Activated naive CD8-positive, alpha-beta T cell treated with anti-CD3 and anti-CD28 coated beads for 36 hours (primary cell): Measurements from ENCODE around the gene PEX14. TPM values are rescaled to one million over a fixed set of nuclear protein-coding genes. Genes with fewer than 3 reads are reported as not detected.

Source experiments
- DNase-seq: peaks from one replicate; pipeline ENCODE4 v3.0.0; 2021
- H3K27ac Mint-ChIP-seq: one replicate; pipeline ENCODE4 v1.8.0; 2022; ENCODE audit warnings: mild to moderate bottlenecking, moderate library complexity, mixed read lengths
- H3K27me3 Mint-ChIP-seq: one replicate; pipeline ENCODE4 v1.8.0; 2022; ENCODE audit warnings: mild to moderate bottlenecking, mixed read lengths
- H3K36me3 Mint-ChIP-seq: one replicate; pipeline ENCODE4 v1.8.0; 2021; ENCODE audit warnings: mild to moderate bottlenecking, mixed read lengths
- H3K4me1 Mint-ChIP-seq: one replicate; pipeline ENCODE4 v1.8.0; 2021; ENCODE audit warnings: mixed read lengths
- H3K4me3 Mint-ChIP-seq: one replicate; pipeline ENCODE4 v1.8.0; 2022; ENCODE audit warnings: mild to moderate bottlenecking, moderate library complexity, mixed read lengths
- H3K9me3 Mint-ChIP-seq: one replicate; pipeline ENCODE4 v1.8.0; 2022; ENCODE audit warnings: mixed read lengths
- total RNA-seq, 2 experiments: library from RNA; stranded (reverse); gene quantifications; one replicate each; pipeline ENCODE4 v1.2.3, GENCODE V29; 2021

Gene PEX14
- total RNA-seq, 2 experiments from 2014 or later: 19.1 to 19.6 TPM

- Mint-ChIP-seq H3K27me3 (peaks cover 3% of the 10 kb centered on the region), H3K4me3 (no peak overlapping the region), H3K4me1 (peaks cover 1% of the 10 kb centered on the region), H3K27ac (no peak overlapping the region), H3K36me3 (no peaks in the 10 kb centered on the region), H3K9me3 (no peaks in the 10 kb centered on the region)
- DNase-seq: no peak
Observed at GRCh38 chr1:10635085-10635896, 160.5 kb downstream of the PEX14 start.

DNA sequence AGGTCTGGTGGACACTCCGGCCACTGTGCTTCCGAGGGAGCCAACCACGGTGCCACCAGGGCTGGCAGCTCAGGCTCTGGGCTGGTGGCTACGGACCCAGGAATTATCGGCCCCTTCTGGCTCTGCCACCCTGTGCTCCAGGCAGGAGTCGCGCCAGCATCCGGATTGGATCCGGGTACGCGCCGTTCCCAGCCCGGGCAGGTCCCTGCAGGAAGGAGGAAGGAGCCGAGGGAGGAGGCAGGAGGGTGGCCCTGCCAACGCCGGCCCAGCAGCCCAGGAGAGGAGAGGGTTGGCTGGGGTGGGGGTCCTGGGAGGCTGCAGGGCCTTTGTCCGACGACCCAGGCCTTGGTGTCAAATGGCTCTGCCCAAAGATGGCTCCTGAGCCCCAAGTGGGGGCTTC is 161.2 kb downstream of the PEX14 start:
- Mint-ChIP-seq H3K4me1 (peaks cover 1% of the 10 kb centered on the region), H3K27ac (no peak overlapping the region), H3K36me3 (no peaks in the 10 kb centered on the region), H3K4me3 (no peak overlapping the region), H3K9me3 (no peaks in the 10 kb centered on the region), H3K27me3 (peaks cover 3% of the 10 kb centered on the region)
- DNase-seq: no peak

DNA sequence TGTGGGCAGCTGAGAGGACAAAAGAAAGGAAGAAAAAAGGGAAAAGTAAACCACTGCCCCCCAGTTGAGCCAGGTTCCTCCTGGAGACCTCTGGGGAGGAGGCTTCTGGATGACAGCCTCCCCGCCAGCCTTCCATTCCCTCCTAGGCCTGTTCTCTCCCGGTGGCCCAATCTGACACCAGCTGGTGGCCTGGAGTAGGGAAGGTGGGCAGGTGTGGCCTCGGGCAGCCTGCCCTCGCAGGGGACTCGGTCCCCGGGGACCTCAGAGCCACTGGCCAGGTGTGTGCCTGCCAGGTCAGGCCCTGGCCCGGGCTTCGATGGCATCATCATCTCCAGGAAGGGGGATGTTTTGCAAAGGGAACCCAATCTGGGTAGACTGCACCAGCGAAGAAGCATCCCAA is 162.7 kb downstream of the PEX14 start:
- no peak overlapping the region for H3K4me3 Mint-ChIP-seq
- H3K27me3 Mint-ChIP-seq: peaks cover 3% of the 10 kb centered on the region
- no peak overlapping the region for H3K27ac Mint-ChIP-seq
- H3K9me3 Mint-ChIP-seq: no peaks in the 10 kb centered on the region
- H3K4me1 Mint-ChIP-seq: peaks cover 1% of the 10 kb centered on the region
- DNase-seq: no peak
- H3K36me3 Mint-ChIP-seq: no peaks in the 10 kb centered on the region

GRCh38 chr1:10637834-10638558 is 163.2 kb downstream of the PEX14 start:
- Mint-ChIP-seq H3K27ac (no peak overlapping the region), H3K4me3 (no peak overlapping the region), H3K9me3 (no peaks in the 10 kb centered on the region), H3K27me3 (peaks cover 3% of the 10 kb centered on the region), H3K36me3 (no peaks in the 10 kb centered on the region), H3K4me1 (peaks cover 1% of the 10 kb centered on the region)
- no peak for DNase-seq

DNA sequence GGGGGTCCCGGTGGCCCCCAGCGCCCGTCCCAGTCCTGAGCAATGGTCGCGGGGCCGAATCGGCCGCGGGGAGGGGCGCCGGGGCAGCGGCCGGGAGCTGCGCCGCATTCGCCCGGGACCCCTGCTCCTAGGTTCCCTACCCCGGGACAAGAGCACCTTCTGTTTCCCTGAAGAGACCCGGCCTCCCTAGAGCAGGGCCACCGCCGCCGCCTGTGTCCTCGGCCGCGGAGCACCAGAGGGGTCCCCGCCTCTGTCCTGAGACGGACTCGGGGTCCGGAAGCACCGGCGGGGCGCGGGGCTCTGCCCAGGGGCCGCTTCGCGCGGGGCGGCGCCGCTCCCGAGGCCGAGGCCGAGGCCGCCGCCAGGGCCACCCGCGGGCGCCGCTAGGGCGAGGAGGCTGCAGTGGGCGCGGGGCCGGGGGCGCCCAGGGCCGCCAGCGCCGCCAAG is 163.8 kb downstream of the PEX14 start:
- Mint-ChIP-seq H3K27ac (no peak overlapping the region), H3K4me3 (no peak overlapping the region), H3K9me3 (no peaks in the 10 kb centered on the region), H3K4me1 (peaks cover 1% of the 10 kb centered on the region), H3K27me3 (peaks cover 3% of the 10 kb centered on the region), H3K36me3 (no peaks in the 10 kb centered on the region)
- DNase-seq: no peak

DNA sequence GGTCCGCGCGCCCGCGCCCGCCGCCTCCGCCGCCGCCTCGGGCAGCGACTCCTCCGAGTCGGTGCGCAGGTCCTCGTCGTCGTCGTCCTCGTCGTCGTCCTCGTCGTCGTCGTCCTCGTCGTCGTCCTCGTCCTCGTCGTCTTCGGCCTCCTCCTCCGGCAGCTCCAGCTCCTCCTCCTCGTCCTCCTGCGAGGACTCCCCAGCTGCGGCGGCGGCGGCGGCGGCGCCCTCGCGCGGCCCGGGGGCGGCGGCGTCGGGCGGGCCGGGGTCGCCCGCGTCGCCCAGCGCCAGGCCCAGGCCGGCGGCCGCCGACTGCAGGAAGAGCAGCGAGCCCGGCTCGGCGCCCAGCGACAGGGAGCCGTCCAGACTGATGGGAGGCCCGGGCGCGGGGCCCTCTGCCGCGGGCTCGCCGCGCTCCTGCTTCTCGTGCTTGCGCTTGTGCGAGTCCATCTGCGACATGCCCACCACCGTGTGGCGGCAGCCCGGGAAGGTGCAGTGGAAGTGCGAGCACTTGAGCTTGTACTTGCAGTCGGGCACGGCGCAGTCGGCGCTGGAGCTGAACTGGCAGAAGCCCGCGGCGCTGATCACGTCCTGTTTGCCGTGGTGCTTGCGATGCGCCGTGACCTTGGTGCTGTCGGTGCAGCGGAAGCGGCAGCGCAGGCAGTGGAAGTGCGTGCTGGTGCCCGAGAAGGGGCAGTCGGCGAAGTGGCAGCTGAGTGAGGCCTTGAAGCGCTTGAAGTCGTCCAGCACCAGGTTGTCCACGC is 164.4 kb downstream of the PEX14 start:
- Mint-ChIP-seq H3K9me3 (no peaks in the 10 kb centered on the region), H3K4me1 (peaks cover 1% of the 10 kb centered on the region), H3K36me3 (no peaks in the 10 kb centered on the region)

DNA sequence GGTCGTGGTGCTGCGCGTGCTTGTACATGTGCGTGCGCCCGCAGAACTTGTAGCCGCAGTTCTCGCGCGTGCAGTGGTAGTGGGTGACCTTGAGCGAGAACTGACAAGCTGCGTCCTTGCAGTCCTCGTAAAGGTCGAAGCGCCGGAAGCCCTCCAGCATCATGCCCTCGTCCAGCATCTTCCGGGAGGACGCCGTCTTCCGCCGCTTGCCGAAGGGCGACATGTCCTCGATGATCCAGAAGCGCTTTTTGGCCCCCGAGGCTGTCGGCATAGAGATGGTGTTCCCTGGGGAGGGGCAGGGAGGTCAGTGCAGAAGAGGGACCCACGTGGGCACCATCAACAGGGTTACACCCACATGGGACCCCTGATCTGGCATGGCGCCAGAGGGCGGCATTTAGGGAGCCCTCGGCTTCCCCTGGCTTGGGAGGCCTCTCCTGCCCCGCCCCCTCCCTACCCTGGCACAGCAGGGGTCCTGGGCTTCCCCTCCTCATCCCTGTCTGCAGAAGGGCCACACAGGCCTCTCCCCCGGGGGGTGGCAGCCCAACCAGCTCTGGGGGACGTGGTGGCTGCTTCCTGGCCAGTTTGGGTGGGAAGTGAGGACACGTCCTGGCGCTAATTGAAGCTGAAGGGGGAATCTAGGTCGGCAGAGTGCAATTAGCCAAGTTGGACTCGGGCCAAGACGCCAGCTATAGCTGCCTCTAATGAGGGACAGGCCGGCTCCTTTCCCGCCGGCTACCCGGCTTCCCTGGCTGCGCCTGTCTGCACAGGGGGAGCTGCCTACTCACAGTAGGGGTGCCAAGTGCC is 165.2 kb downstream of the PEX14 start:
- Mint-ChIP-seq H3K9me3 (no peaks in the 10 kb centered on the region), H3K27ac (no peak overlapping the region), H3K4me3 (no peak overlapping the region), H3K4me1 (peaks cover 1% of the 10 kb centered on the region), H3K27me3 (peaks cover 3% of the 10 kb centered on the region), H3K36me3 (no peaks in the 10 kb centered on the region)
- no peak for DNase-seq

More for the DNA sequence above, 164.4 kb downstream of the PEX14 start:
- Mint-ChIP-seq H3K27me3 (peaks cover 3% of the 10 kb centered on the region), H3K4me3 (no peak overlapping the region), H3K27ac (no peak overlapping the region)
- no peak for DNase-seq

DNA sequence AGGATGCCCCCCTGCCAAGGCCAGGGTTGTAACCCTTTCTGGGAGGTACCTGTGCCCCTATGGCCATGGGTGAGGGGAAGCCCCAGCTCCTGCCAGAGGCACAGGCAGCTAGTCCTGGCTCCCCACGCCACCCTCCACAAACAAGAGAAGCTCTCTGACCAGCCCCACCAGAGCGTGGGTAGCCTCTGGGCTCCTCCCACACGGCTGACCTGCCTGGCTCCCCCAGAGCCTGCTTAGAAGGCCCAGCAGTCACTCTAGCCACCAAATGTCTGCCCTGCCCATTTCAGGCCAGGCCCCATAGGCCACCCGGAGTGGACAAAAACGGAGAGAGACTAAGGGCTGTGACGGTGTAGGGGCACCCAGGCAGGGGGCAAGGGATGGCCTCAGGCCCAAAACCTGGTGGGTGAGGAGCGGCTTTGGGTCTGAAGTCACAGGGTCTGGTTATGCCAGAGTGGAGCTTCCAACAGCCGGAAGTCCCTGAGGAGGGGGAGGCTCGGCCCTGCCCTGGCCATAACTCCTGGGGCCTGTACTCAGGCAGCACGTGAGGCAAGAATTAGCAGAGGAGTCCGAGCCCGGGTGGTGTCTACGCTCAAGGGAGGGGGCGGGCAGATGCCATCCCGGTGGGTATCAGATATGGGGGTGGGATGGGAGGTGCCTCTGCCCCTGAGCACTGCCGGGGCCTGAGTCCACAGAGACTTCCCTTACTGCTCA is 166.2 kb downstream of the PEX14 start:
- Mint-ChIP-seq H3K36me3 (no peaks in the 10 kb centered on the region), H3K9me3 (no peaks in the 10 kb centered on the region), H3K4me1 (peaks cover 1% of the 10 kb centered on the region), H3K27ac (peak overlapping the region; percentile 11), H3K4me3 (no peak overlapping the region), H3K27me3 (peaks cover 3% of the 10 kb centered on the region)
- no peak for DNase-seq

- Mint-ChIP-seq H3K4me1 (peaks cover 1% of the 10 kb centered on the region), H3K27ac (no peak overlapping the region), H3K4me3 (no peak overlapping the region), H3K9me3 (no peaks in the 10 kb centered on the region), H3K27me3 (peaks cover 3% of the 10 kb centered on the region), H3K36me3 (no peaks in the 10 kb centered on the region)
- no peak for DNase-seq
Observed at GRCh38 chr1:10641976-10642375, 167.2 kb downstream of the PEX14 start.

GRCh38 chr1:10642403-10643080 is 167.8 kb downstream of the PEX14 start:
- H3K4me3 Mint-ChIP-seq: no peak overlapping the region
- H3K36me3 Mint-ChIP-seq: no peaks in the 10 kb centered on the region
- no peak overlapping the region for H3K27ac Mint-ChIP-seq
- H3K27me3 Mint-ChIP-seq: no peaks in the 10 kb centered on the region
- H3K9me3 Mint-ChIP-seq: no peaks in the 10 kb centered on the region
- H3K4me1 Mint-ChIP-seq: no peaks in the 10 kb centered on the region
- no peak for DNase-seq

- Mint-ChIP-seq H3K4me3 (no peak overlapping the region), H3K4me1 (no peaks in the 10 kb centered on the region), H3K27me3 (no peaks in the 10 kb centered on the region), H3K36me3 (no peaks in the 10 kb centered on the region), H3K27ac (no peak overlapping the region), H3K9me3 (no peaks in the 10 kb centered on the region)
- DNase-seq: no peak
Observed at GRCh38 chr1:10643607-10644306, 169.0 kb downstream of the PEX14 start.

- H3K27ac Mint-ChIP-seq: no peak overlapping the region
- H3K9me3 Mint-ChIP-seq: no peaks in the 10 kb centered on the region
- no peak for DNase-seq
- H3K4me3 Mint-ChIP-seq: no peak overlapping the region
- no peaks in the 10 kb centered on the region for H3K4me1 Mint-ChIP-seq
- H3K36me3 Mint-ChIP-seq: no peaks in the 10 kb centered on the region
- no peaks in the 10 kb centered on the region for H3K27me3 Mint-ChIP-seq
Observed at GRCh38 chr1:10644307-10645128, 169.8 kb downstream of the PEX14 start.
